Measurements from ENCODE around the gene ASMTL.
"Not testable (repeated sequence)": the region's sequence is repeated elsewhere in the genome, so short reads cannot be mapped to it uniquely, and the experiment has no call there.

Gene ASMTL

GRCh38 chrX:1481636-1482529, 29.2 kb upstream of the ASMTL start:
- no peak for DNase-seq

GRCh38 chrX:1480082-1480785, 27.5 kb upstream of the ASMTL start:
- no peak for DNase-seq

- DNase-seq = no peak
Observed at GRCh38 chrX:1477801-1478458, 25.2 kb upstream of the ASMTL start.

GRCh38 chrX:1477229-1477628, 24.5 kb upstream of the ASMTL start:
- no peak for DNase-seq

GRCh38 chrX:1476682-1477081, 24.0 kb upstream of the ASMTL start:
- DNase-seq = no peak

- no peak for DNase-seq
Observed at GRCh38 chrX:1475881-1476280, 23.2 kb upstream of the ASMTL start.

GRCh38 chrX:1475481-1475880, 22.8 kb upstream of the ASMTL start:
- DNase-seq = no peak

- not testable (repeated sequence) for DNase-seq
Observed at GRCh38 chrX:1474593-1474992, 21.9 kb upstream of the ASMTL start.

- no peak for DNase-seq
Observed at GRCh38 chrX:1472975-1473374, 20.3 kb upstream of the ASMTL start.

- DNase-seq = no peak
Observed at GRCh38 chrX:1468250-1468772, 15.6 kb upstream of the ASMTL start.

GRCh38 chrX:1466971-1467561, 14.4 kb upstream of the ASMTL start:
- DNase-seq = no peak

GRCh38 chrX:1466232-1466661, 13.5 kb upstream of the ASMTL start:
- no peak for DNase-seq

GRCh38 chrX:1465286-1466231, 12.8 kb upstream of the ASMTL start:
- DNase-seq = no peak

GRCh38 chrX:1464971-1465285, 12.2 kb upstream of the ASMTL start:
- DNase-seq = no peak

GRCh38 chrX:1464041-1464970, 11.6 kb upstream of the ASMTL start:
- no peak for DNase-seq

- no peak for DNase-seq
Observed at GRCh38 chrX:1463581-1463980, 10.9 kb upstream of the ASMTL start.

GRCh38 chrX:1462596-1463251, 10.0 kb upstream of the ASMTL start:
- DNase-seq = no peak

- DNase-seq = no peak
Observed at GRCh38 chrX:1462110-1462509, 9.4 kb upstream of the ASMTL start.

GRCh38 chrX:1455948-1456280, 3.2 kb upstream of the ASMTL start:
- no peak for DNase-seq
